Measurements from ENCODE around the gene GPR107.
"Not testable (repeated sequence)": the region's sequence is repeated elsewhere in the genome, so short reads cannot be mapped to it uniquely, and the experiment has no call there.

Gene GPR107

DNA sequence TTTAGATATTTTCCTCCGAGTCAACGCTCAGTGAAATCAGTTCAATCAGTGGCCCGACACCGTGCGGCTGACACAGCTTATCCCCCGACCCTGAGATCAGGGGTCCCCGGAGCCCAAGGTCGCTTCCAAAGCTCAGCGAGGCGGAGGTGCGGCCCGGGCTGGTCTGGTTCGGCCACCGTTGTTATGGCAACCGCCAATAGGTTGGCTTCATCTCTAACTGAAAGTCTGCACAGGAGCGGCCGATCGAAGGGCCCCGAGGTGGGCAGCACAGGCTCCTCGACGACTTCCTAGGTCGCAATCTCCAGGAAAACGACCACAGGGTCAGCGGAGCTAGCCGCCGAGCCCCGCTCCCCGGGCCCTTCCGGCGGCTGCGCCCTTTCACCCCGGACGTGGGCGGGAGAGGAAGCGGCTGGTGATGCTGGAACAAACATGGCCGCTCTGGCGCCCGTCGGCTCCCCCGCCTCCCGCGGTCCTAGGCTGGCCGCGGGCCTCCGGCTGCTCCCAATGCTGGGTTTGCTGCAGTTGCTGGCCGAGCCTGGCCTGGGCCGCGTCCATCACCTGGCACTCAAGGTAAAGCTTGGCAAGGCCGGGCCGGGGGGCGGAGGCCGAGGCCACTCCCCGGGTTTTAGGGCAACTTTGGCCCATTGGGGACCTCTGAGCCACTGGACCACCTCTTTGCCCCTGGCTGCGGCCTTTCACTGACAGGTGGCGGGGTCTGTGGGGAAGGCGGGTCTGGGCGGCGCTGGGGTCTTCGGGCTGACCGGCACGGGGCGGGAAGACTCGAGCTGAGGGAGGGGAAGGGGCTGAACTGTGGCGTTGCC, at the start of gene GPR107:
Gene GPR107 (plus strand): TSS at position 403 of the 821 bp plus-strand sequence. CDS start 27 bp downstream, at position 430.
- peak in 50 of 51 donors; percentile 29 to 88 (median 68) for DNase-seq

DNA sequence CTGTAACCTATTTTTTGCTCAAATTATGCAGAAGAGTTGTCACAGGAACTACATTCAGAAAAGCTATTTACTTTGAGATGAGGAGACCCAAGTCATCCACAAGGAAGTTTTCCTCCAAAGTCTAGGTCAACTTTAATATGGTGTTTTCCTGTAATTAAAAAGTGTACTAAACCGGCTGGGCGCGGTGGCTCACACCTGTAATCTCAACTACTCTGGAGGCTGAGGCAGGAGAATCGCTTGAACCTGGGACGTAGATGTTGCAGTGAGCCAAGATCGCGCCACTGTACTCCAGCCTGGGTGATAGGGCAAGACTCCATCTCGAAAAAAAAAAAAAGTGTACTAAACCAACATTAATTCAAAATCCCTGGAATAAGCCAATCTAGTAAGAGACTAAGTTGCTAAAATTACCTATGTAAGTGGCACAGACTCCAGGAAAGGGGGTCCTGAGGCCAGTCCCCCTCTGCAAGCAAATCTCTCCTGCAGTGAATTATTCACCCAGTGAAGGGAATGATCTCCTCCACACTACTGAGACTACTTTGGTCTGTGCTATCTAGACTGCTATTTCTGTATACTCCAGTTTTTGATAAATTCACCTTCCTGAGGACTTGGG, 49.7 kb upstream of the GPR107 start:
- no peak for DNase-seq

DNA sequence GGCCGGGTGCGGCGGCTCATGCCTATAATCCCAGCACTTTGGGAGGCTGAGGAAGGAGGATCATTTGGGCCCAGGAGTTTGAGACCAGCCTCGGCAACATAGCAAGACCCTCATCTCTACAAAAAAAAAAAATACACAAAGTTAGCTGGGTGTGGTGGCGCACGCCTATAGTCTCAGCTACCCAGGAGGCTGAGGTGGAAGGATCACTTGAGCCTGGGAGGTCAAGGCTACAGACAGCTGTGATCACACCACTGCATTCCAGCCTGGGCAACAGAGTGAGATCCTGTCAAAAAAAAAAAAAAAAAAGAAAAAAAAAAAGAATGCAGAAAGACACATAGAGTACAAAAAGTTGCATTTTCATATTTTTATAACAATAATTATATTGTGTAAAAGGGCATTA, 46.8 kb upstream of the GPR107 start:
- not testable (repeated sequence) for DNase-seq

DNA sequence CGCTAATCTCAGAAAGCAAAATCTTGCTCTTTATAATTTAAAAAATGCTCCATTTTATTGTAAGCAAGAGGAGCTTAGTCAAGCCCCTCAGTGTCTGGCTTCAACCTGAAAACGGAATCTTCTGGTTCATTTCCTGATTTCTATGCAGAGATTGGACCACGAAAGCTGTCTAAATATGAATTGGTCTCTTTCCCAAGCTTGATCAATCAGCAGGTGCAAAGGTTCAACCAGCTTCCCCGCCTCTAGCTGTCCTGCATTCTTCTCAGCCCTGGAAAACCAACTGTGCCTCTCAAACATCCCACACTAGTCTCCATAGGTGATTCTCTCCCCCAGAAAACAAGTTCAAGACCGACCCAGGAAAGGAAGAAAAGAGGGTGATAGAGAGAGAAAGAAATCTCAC, 45.2 kb upstream of the GPR107 start:
- no peak for DNase-seq

DNA sequence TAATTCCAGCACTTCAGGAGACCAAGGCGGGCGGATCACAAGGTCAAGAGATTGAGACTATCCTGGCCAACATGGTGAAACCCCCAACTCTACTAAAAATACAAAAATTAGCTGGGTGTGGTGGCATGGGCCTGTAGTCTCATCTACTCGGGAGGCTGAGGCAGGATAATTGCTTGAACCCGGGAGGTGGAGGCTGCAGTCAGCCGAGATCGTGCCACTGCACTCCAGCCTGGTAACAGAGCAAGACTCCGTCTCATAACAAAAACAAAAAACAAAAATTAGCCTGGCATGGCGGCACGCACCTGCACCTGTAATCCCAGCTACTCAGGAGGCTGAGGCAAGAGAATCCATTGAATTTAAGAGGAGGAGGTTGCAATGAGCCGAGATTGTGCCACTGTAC, 44.2 kb upstream of the GPR107 start:
- not testable (repeated sequence) for DNase-seq

DNA sequence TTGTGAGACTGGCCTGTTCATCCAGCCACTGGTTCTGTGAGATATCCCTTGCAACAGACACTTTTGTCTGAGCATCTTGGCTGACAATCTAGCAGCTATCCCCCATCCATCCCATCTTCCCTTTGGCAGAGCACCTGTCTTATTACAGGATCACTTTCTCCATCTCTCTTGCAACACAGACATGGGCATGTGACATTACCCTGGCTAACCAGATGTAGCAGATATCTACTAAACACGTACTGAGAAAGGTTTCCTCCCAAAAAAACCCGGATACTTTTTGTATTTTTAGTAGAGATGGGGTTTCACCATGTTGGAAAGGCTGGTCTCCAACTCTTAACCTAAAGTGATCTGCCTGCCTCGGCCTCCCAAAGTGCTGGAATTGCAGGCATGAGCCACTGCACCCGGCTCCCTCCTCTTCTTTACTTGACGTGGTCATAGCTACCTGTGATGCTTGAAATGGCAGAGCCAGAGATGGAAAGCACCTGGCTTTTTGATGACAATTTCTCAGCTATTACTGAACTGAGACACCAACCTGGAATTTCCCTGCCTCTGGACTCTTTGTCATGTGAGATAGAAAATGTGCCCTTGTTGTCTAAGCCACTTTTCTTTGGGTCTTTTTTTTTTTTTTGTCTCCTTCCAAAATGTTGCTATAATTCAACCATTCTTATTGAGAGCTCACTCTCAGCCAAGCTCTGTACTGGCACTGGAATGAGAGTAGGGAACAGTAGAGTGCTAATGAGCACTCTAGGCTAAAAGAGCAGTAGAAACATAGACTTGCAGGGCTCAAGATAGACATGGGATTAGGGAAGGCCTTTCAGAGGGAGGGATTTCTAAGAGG, 43.3 kb upstream of the GPR107 start:
- DNase-seq = no peak

DNA sequence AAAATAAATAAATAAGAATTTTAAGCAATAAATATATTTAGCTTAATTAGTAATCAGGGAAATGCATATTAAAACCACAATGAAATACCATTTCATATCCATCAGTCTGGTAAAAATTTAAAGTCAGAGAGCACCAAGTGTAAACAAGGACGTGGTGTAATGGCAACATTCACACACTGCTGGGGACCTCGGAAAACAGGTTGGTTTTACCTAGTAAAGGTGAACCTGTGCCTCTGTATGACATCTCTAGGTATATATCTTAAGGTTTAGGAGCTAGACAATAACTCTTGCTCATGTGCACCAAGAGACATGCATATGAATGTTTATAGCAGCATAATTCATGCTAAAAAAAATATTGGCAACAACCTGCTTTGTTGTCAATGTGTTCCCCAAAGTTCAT, 40.4 kb upstream of the GPR107 start:
- DNase-seq = no peak

DNA sequence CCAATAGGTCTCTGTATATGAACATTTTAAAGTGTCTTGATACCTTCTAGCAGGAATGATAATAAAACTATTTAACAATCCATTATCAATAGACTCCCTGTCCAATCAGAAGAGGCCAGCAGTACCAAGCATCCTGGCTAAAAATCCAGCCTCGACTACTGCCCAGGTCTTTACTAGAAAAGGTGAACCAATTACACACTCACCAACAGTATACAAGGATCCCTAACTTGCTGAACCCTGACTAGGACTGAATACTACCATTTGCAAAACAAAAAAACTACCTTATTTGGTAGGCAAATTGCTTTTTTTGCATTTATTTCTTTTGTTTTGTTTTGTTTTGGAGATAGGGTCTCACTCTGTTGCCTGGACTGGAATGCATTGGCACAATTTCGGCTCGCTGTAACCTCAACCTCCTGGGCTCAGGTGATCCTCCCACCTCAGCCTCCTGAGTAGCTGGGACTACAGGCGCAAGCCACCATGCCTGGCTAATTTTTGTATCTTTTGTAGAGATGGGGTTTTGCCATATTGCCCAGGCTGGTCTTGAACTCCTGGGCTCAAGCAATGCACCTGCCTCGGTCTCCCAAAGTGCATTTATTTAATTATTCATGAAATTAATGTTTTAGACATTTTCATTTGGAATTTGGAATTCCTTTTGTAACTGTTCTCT, 38.2 kb upstream of the GPR107 start:
- DNase-seq = no peak

DNA sequence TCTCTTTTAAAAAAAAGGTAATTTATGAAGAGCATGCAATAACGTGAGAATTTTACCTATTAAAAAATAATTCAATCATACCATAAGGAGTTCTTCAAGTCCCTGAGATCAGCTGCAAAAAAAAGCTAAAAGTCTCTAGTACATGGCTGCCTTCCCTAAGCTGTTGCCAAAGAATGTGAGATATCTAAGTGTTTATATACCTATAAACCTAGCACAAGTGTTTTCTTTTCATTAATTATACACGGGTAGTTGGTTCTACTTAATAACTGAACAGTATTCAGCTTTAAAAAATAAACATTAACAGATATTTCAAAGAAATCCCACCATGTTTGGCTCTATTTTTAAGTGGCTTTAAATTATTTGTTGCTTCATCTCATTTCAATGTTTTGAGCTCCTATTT, 36.6 kb upstream of the GPR107 start:
- no peak for DNase-seq

DNA sequence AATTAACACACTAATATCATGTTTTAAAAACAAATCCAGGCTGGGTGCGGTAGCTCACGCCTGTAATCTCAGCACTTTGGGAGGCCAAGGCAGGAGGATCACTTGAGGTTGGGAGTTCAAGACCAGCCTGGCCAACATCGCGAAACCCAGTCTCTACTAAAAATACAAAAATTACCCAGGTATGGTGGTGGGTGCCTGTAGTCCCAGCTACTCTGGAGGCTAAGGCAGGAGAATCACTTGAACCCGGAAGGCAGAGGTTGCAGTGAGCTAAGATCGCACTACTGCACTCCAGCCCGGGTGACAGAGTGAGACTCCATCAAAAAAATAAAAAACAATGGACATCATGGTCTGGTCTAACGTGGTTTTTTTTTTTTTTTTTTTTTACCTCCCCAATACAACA, 36.2 kb upstream of the GPR107 start:
- DNase-seq = not testable (repeated sequence)

DNA sequence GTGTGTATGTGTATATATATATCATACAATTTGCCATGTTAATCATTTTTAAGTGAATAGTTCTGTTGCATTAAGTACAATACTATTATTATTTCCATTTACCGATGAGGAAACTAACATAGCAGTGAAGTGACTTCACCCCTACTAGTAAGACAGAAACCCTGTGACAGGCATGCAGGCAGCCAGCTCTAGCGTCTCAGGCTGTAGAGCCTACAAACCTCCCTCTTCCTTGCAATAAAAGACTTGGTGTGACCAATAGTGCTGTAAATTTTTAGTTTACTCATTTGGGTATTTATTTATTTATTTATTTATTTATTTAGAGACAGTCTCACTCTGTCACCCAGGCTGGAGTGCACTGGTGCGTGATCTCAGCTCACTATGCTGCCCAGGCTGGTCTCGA, 35.4 kb upstream of the GPR107 start:
- DNase-seq = no peak

DNA sequence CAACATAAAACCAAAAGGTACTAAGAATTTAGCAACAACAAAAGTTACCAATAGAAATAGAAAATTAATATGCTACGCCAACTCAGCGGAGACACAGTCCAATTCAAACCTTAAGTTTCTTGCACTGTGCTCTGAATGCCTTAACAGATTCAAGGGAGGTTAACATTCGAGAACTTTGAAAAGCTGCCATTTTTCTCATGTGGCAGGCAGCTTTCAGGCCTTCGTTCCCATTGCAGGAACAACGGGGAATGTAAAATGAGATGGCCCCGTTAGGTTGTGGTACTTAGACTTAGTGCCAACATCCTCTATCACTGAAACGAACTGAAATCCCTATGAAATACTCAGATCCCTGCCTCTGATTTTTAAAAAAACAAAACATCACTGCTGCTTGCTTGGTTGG, 33.1 kb upstream of the GPR107 start:
- DNase-seq = peak in 5 of 51 donors; percentile 11 to 30 (median 13)

DNA sequence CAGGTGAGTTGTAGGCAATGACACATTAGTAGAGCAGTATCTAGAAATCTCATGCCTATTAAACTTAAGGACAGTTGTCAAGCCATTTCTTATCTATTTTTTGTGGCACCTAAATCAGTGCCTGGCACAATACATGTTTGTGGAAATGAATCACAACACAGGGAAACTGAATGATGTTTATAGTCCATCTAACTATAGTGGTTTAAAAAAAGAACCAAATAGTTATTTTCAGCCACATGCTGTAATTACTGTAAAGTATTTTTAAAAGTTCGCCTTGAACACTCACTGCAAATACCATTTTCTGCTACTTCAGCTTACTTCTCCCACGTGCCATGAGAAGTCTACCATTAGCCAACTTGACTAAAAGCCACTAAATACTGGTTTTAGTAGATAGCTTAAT, 32.6 kb upstream of the GPR107 start:
- DNase-seq = no peak

DNA sequence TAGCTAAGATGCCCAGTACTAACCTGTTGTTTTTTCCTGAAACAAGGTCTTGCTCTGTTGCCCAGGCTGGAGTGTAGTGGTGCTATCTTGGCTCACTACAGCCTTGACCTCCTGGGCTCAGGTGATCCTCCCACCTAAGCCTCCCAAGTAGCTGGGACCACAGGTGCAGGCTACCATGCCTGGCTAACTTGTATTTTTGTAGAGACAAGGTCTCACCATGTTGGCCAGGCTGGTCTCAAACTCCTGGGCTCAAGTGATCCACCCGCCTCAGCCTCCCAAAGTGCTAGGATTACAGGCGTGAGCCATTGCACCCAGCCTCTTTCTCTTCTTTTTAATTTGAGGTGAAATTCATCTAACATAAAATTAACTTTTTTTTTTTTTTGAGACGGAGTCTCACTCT, 31.9 kb upstream of the GPR107 start:
- DNase-seq = not testable (repeated sequence)

DNA sequence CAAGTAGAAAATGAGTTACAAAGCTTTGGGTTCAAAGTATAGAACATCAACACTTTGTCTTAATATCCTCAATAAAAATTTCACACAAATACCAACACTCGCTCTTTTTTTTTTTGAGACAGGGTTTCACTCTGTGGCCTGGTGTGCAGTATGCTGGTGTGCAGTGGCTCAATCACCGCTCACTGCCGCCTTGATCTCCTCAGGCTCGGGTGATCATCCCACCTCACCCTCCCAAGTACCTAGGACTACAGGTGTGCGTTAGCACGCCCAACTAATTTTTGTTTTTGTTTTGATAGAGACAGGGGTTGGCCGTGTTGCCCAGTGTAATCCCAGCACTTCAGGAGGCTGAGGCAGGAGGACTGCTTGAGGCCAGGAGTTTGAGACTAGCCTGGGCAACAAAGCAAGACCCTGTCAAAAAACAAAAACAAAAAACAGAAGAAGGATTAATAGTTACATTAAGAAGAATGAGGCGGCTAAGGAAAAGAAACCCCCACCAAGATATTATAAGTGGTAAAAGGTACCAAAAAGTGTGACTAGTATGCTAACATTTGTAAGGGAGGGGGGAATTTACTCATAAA, 31.1 kb upstream of the GPR107 start:
- DNase-seq = no peak

DNA sequence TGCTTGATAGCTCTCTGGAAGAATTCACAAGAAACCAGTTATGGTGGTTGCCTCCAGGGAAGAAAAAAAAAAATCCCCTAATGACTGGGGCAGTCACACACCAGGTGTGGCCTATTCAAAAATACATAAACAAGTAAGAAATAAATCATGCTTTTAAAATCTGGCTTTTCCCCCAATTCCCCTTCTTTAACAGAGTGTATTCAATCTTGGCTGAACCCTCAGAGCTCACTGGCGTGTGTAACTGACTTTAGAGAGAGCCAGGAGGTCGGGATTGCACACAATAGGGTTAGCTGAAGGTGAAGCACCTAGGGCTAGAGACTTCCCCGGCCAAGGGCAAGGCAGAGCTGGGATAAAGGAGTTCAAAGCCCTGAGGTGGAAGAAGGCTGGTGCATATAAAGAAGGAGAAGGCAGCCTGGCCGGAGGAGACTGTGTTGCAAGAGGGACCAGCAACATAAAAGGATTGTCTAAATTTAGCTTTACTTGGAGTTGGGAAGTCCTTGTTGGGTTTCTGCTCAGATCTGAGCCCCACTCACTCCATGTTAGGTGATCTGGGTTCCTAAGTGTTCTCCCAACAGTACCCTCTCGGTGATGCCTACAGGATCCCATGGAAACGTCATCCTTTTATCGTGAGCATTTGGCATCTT, 30.4 kb upstream of the GPR107 start:
- DNase-seq = no peak

DNA sequence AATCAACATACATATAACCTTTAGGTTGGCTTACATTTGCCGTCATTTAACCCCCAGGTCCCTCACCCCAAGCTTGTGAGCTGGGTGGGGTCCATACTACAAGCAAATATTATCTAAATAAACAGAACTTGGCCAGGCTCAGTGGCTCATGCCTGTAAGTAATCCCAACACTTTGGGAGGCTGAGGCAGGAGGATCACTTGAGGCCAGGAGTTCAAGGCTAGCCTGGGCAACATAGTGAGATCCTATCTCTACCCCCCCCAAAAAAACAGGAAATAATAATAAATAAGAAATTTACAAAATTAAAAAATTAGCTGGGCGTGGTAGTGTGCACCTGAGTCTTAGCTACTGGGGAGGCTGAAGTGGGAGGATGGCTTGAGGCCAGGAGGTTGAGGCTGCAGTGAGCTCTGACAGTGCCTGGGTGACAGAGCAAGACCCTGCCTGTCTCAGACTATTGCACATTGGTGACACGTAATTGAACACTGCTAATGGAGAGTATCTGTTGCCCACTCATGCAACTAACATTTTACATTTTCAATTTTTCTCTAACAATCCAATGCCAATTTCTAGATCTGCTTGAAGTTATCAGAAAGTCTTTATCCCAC, 29.6 kb upstream of the GPR107 start:
- no peak for DNase-seq

DNA sequence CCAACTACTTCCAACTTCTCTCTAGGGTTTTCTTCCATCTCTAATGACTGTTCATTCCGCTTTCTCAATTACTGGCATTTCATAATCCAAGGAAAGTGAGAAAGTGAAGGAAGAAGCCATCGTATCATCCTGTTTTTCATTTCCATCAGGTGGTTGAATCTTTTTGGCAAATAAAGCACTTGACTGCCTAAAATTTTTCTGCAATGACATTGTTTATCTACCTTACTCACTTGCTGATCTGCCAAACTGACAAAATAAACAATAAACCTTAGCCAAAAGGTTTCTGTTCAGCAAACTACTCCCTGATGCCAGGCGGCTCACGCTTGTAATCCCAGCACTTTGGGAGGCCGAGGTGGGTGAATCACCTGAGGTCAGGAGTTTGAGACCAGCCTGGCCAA, 29.1 kb upstream of the GPR107 start:
- DNase-seq = no peak

DNA sequence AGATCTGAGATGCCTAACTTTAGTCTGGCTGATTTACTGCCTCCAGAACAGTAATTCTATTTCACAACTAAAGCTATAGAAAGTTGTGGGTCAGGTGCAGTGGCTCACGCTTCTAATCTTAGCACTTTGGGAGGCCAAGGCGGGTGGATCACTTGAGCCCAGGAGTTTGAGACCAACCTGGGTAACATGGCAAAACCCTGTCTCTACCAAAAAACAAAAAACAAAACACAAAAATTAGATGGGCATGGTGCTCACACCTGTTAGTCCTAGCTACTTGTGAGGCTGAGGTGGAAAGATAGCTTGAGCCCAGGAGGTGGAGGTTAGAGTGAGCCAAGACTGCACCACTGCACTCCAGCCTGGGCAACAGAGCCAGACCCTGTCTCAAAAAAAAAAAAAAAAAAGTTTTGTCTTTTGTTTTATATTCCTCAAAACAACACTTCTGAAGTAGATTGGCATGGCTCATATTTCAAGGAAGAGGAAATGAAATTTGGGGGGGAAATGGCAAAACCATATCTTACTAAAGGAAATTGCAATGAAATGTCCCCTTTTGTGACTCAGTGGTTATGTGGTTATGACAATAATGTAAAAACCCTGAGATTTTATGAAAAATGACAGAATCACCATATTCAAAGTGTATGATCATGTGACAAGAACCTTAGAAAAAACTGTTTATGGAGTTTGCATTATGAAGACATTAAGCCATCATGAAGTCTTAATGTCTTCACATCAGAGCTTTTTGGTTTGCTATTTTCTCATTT, 26.9 kb upstream of the GPR107 start:
- DNase-seq = no peak

Measured in hypothalamus (tissue), 51 donors.